Activated CD4-positive, alpha-beta T cell treated with anti-CD3 and anti-CD28 coated beads, Interleukin-10, Interleukin-2, amounts not matched to agents 100 ng/mL and 50 ng/mL, durations not matched to agents 16 hours and 8 hours (primary cell): ENCODE results near the gene IL18BP.

ENCODE experiments used
- DNase-seq: peaks from one replicate; pipeline ENCODE4 v3.0.0-alpha.2; 2020

IL18BP gene

GRCh38 chr11:72013765-72014711 is 15.3 kb downstream of the IL18BP start:
- no peak for DNase-seq

- DNase-seq, result no peak
Measured at GRCh38 chr11:72014761-72015320, 16.1 kb downstream of the IL18BP start.

GRCh38 chr11:72015511-72016061 is 16.9 kb downstream of the IL18BP start:
- no peak for DNase-seq

GRCh38 chr11:72018171-72018570 is 19.5 kb downstream of the IL18BP start:
- DNase-seq, result no peak

- DNase-seq, result no peak
Measured at GRCh38 chr11:72023335-72023734, 24.6 kb downstream of the IL18BP start.

- DNase-seq, result no peak
Measured at GRCh38 chr11:72024069-72024754, 25.5 kb downstream of the IL18BP start.

- no peak for DNase-seq
Measured at GRCh38 chr11:72026090-72026489, 27.4 kb downstream of the IL18BP start.

GRCh38 chr11:72030472-72031045 is 31.9 kb downstream of the IL18BP start:
- no peak for DNase-seq

GRCh38 chr11:72036687-72037086 is 38.0 kb downstream of the IL18BP start:
- DNase-seq, result no peak

- DNase-seq, result no peak
Measured at GRCh38 chr11:72037554-72038311, 39.0 kb downstream of the IL18BP start.

GRCh38 chr11:72038491-72038890 is 39.8 kb downstream of the IL18BP start:
- no peak for DNase-seq

- no peak for DNase-seq
Measured at GRCh38 chr11:72039031-72039855, 40.5 kb downstream of the IL18BP start.

- no peak for DNase-seq
Measured at GRCh38 chr11:72039856-72040401, 41.2 kb downstream of the IL18BP start.

- DNase-seq, result peak; percentile 66
Measured at GRCh38 chr11:72040491-72041363, 42.0 kb downstream of the IL18BP start.

GRCh38 chr11:72041364-72042063 is 42.8 kb downstream of the IL18BP start:
- peak; percentile 26 for DNase-seq

- DNase-seq, result no peak
Measured at GRCh38 chr11:72042064-72042745, 43.5 kb downstream of the IL18BP start.

GRCh38 chr11:72045849-72046248 is 47.1 kb downstream of the IL18BP start:
- DNase-seq, result no peak

- no peak for DNase-seq
Measured at GRCh38 chr11:72048766-72049460, 50.2 kb downstream of the IL18BP start.
